ENCODE measurements around the gene PDE4B. TPM values are rescaled to one million over a fixed set of nuclear protein-coding genes. Genes with fewer than 3 reads are reported as not detected.

Gene PDE4B
- total and polyA plus RNA-seq, 12 donors: 2.0 to 63.2 (median 15.3) TPM

- H3K36me3 ChIP-seq: no peaks in the 10 kb centered on the region
- no peaks in the 10 kb centered on the region for H3K4me1 ChIP-seq
- no peak overlapping the region for H3K27ac ChIP-seq
- 57 to 70% methylated on average over 1 of the region's 1 CpG for WGBS, 2 donors
- peaks cover 0 to 5% (median 0%) of the 10 kb centered on the region in 7 donors for H3K27me3 ChIP-seq
- H3K9me3 ChIP-seq: no peaks in the 10 kb centered on the region
- DNase-seq (no peak), ATAC-seq (no peak)
- no peak for TF ChIP-seq CTCF (IDR thresholded peaks at IDR 0.05)
- intact Hi-C loops (cut with DNase I): no loop called here
- H3K4me3 ChIP-seq: no peak overlapping the region
Observed at GRCh38 chr1:66044912-66045311, 252.2 kb downstream of the PDE4B start.

DNA sequence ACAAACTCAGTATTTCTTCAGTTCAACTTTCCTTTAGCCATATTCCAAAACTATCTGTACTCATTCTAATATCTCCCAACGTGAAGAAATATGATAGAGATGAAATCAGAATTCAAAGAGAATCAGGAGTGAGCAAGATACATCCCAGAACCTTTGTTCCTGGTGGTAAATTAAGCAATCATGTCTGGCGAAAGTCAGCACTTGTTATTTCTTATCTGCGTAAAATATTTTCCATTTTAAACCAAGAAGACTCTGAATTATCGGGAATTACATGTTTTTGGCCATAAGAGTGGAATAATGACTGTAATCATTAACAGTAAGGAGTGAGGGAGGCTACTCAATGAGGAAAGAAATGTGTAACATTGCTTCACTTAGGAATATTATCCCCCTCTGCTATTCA lies 253.7 kb downstream of the PDE4B start:
- WGBS, 2 donors: 49 to 56% methylated on average over 4 of the region's 4 CpGs
- DNase-seq (no peak), ATAC-seq (no peak)
- no peak for TF ChIP-seq CTCF (IDR thresholded peaks at IDR 0.05)
- intact Hi-C loops (cut with DNase I): no loop called here
- no peaks in the 10 kb centered on the region for H3K36me3 ChIP-seq
- no peak overlapping the region for H3K27ac ChIP-seq
- H3K4me3 ChIP-seq: no peak overlapping the region
- H3K9me3 ChIP-seq: no peaks in the 10 kb centered on the region
- H3K27me3 ChIP-seq: peaks cover 0 to 7% (median 0%) of the 10 kb centered on the region in 7 donors
- H3K4me1 ChIP-seq: no peaks in the 10 kb centered on the region

- WGBS, 2 donors: 41 to 42% methylated on average over 2 of the region's 2 CpGs
Observed at GRCh38 chr1:66048011-66048410, 255.3 kb downstream of the PDE4B start.

GRCh38 chr1:66050123-66050522 lies 257.4 kb downstream of the PDE4B start:
- WGBS, 2 donors: 56 to 66% methylated on average over 1 of the region's 1 CpG
- Histone ChIP-seq H3K36me3 (no peaks in the 10 kb centered on the region), H3K4me3 (no peak overlapping the region), H3K4me1 (no peaks in the 10 kb centered on the region), H3K27me3 (peaks cover 0 to 7% (median 0%) of the 10 kb centered on the region in 7 donors), H3K9me3 (no peaks in the 10 kb centered on the region), H3K27ac (no peak overlapping the region)
- no peak for TF ChIP-seq CTCF (IDR thresholded peaks at IDR 0.05)
- intact Hi-C loops (cut with DNase I): no loop called here
- no peak for ATAC-seq
- DNase-seq: no peak

More at GRCh38 chr1:66048011-66048410, 255.3 kb downstream of the PDE4B start:
- Histone ChIP-seq H3K27me3 (peaks cover 0 to 7% (median 0%) of the 10 kb centered on the region in 7 donors), H3K4me1 (no peaks in the 10 kb centered on the region), H3K27ac (no peak overlapping the region), H3K9me3 (no peaks in the 10 kb centered on the region), H3K4me3 (no peak overlapping the region), H3K36me3 (no peaks in the 10 kb centered on the region)
- intact Hi-C loops (cut with DNase I): no loop called here
- ATAC-seq (no peak), DNase-seq (no peak)
- TF ChIP-seq CTCF (IDR thresholded peaks at IDR 0.05): no peak
